H1 (cell line): ENCODE results near the gene SDF2. TPM values are rescaled to one million over a fixed set of nuclear protein-coding genes. Genes with fewer than 3 reads are reported as not detected.

Source experiments
- CTCF ChIA-PET: fragments of 300-600 bp; sonication (Branson Sonifier 250); formaldehyde crosslinking; loops from one replicate; lab custom pipeline; 2021; ENCODE audit not compliant: partially characterized antibody; lab: Charles Lee
- POLR2A ChIA-PET: fragments of 300-600 bp; sonication (Branson Sonifier 250); formaldehyde crosslinking; loops from one replicate; lab custom pipeline; 2021; ENCODE audit warnings: inconsistent platforms; ENCODE audit not compliant: partially characterized antibody; lab: Charles Lee
- DNase-seq, 2 experiments: peaks; one replicate each; pipeline versions ENCODE4 v3.0.0 to v3.0.0-alpha.2; 2010 to 2022; ENCODE audit warnings: low spot score in 2 of 2, low read depth in 1 of 2, mixed read lengths in 1 of 2
- FAIRE-seq: peaks from 2 replicates; lab custom pipeline; 2011; peaks lifted over from hg19 to GRCh38; lab: Jason Lieb, UNC
- H2AFZ ChIP-seq: 2 replicates; pipeline ENCODE4 v1.8.1; 2012; ENCODE audit warnings: low read length, inconsistent platforms
- H2AK5ac ChIP-seq: 2 replicates; pipeline ENCODE4 v1.6.1; 2013; ENCODE audit warnings: low read depth, low read length
- H2BK120ac ChIP-seq: replicated peaks from 2 replicates; pipeline ENCODE3; 2013; ENCODE audit warnings: low read depth, low read length, inconsistent platforms
- H2BK12ac ChIP-seq: 2 replicates; pipeline ENCODE4 v1.6.1; 2013; ENCODE audit warnings: low read depth, low read length
- H2BK15ac ChIP-seq: 2 replicates; pipeline ENCODE4 v1.6.1; 2013; ENCODE audit warnings: low read length
- H2BK20ac ChIP-seq: 2 replicates; pipeline ENCODE4 v1.6.1; 2013; ENCODE audit warnings: low read length
- H2BK5ac ChIP-seq: 2 replicates; pipeline ENCODE4 v1.6.1; 2013; ENCODE audit warnings: low read depth, low read length
- H3K14ac ChIP-seq: 2 replicates; pipeline ENCODE4 v1.6.1; 2013; ENCODE audit warnings: inconsistent platforms; ENCODE audit not compliant: insufficient read length
- H3K18ac ChIP-seq: 2 replicates; pipeline ENCODE4 v1.6.1; 2013; ENCODE audit warnings: low read length; ENCODE audit errors: extremely low read depth
- H3K23ac ChIP-seq: 2 replicates; pipeline ENCODE4 v1.6.1; 2013; ENCODE audit warnings: inconsistent platforms; ENCODE audit not compliant: insufficient read length
- H3K23me2 ChIP-seq: 2 replicates; pipeline ENCODE4 v1.6.1; 2013; ENCODE audit warnings: low read depth, low read length
- H3K27ac ChIP-seq: 2 replicates; pipeline ENCODE4 v1.6.1; 2011; ENCODE audit warnings: low read depth, low read length, inconsistent platforms
- H3K27me3 ChIP-seq, 4 experiments: replicated peaks in 1 of 4; 1 replicate in 1 of 4; 2 replicates in 3 of 4; pipeline versions ENCODE4 v1.6.1 to v1.8.1; 2011 to 2013; ENCODE audit warnings: low read length in 3 of 4, mild to moderate bottlenecking in 3 of 4, inconsistent platforms in 2 of 4, mixed read lengths in 2 of 4, moderate library complexity in 1 of 4; ENCODE audit not compliant: control insufficient read depth in 3 of 4, insufficient read depth in 3 of 4; ENCODE audit errors: extremely low read depth in 1 of 4
- H3K36me3 ChIP-seq, 4 experiments: 2 replicates each; pipeline versions ENCODE4 v1.6.1 to v1.8.1; 2011 to 2013; ENCODE audit warnings: mild to moderate bottlenecking in 4 of 4, low read length in 3 of 4, moderate library complexity in 2 of 4, control low read depth in 1 of 4, inconsistent platforms in 1 of 4; ENCODE audit not compliant: insufficient read depth in 4 of 4, control insufficient read depth in 2 of 4
- H3K4ac ChIP-seq: replicated peaks from 2 replicates; pipeline ENCODE3; 2013; ENCODE audit warnings: low read length, low read depth, mixed read lengths, inconsistent platforms; ENCODE audit not compliant: insufficient read length
- H3K4me1 ChIP-seq, 4 experiments: replicated peaks in 1 of 4; 1 replicate in 1 of 4; 2 replicates in 3 of 4; pipeline versions ENCODE4 v1.6.1 to v1.8.1; 2011 to 2013; ENCODE audit warnings: low read length in 3 of 4, inconsistent platforms in 2 of 4, mixed read lengths in 1 of 4; ENCODE audit not compliant: insufficient read depth in 4 of 4, control insufficient read depth in 3 of 4
- H3K4me2 ChIP-seq, 2 experiments: 2 replicates each; pipeline versions ENCODE4 v1.6.1 to v1.8.1; 2011 to 2013; ENCODE audit warnings: low read depth in 2 of 2, low read length in 2 of 2, control low read depth in 1 of 2, inconsistent platforms in 1 of 2, mild to moderate bottlenecking in 1 of 2; ENCODE audit not compliant: insufficient read depth in 1 of 2
- H3K4me3 ChIP-seq, 4 experiments: fragments of 200-600, 300-600 bp in 1 of 4; sonication (generic), shearing (Covaris generic), sonication (Bioruptor Twin) in 1 of 4; 2 replicates each; pipeline versions ENCODE4 v1.5.1 to v1.8.1; 2011 to 2016; ENCODE audit warnings: low read length in 4 of 4, low read depth in 3 of 4, control low read depth in 2 of 4, inconsistent platforms in 2 of 4, mild to moderate bottlenecking in 2 of 4, mixed read lengths in 1 of 4, moderate library complexity in 1 of 4; ENCODE audit not compliant: insufficient read depth in 2 of 4; ENCODE audit errors: extremely low read depth in 1 of 4
- H3K56ac ChIP-seq: replicated peaks from 2 replicates; pipeline ENCODE3; 2013; ENCODE audit warnings: low read depth, mild to moderate bottlenecking, mixed read lengths, low read length, inconsistent platforms; ENCODE audit not compliant: insufficient read length
- H3K79me1 ChIP-seq: 2 replicates; pipeline ENCODE4 v1.6.1; 2013; ENCODE audit warnings: low read depth, low read length, control low read depth
- H3K79me2 ChIP-seq, 2 experiments: 2 replicates each; pipeline versions ENCODE4 v1.6.1 to v1.8.1; 2012 to 2013; ENCODE audit warnings: low read length in 2 of 2, mild to moderate bottlenecking in 2 of 2, inconsistent platforms in 1 of 2; ENCODE audit not compliant: insufficient read depth in 2 of 2, control insufficient read depth in 1 of 2
- H3K9ac ChIP-seq, 4 experiments: replicated peaks in 1 of 4; 1 replicate in 1 of 4; 2 replicates in 3 of 4; pipeline versions ENCODE4 v1.6.1 to v1.8.1; 2011 to 2013; ENCODE audit warnings: low read depth in 3 of 4, low read length in 3 of 4, control low read depth in 2 of 4, mild to moderate bottlenecking in 2 of 4, moderate library complexity in 2 of 4, inconsistent platforms in 1 of 4; ENCODE audit errors: extremely low read depth in 1 of 4
- H3K9me3 ChIP-seq, 2 experiments: 2 replicates each; pipeline versions ENCODE4 v1.6.1 to v1.8.1; 2012 to 2013; ENCODE audit warnings: mild to moderate bottlenecking in 2 of 2, moderate library complexity in 2 of 2, control low read depth in 1 of 2, inconsistent platforms in 1 of 2, low read depth in 1 of 2, low read length in 1 of 2, mixed read lengths in 1 of 2; ENCODE audit not compliant: insufficient read depth in 2 of 2
- H4K20me1 ChIP-seq, 2 experiments: replicated peaks in 1 of 2; 2 replicates each; pipeline versions ENCODE3 to v1.8.1; 2011 to 2013; ENCODE audit warnings: inconsistent platforms in 2 of 2, low read length in 2 of 2, mild to moderate bottlenecking in 1 of 2; ENCODE audit not compliant: insufficient read depth in 2 of 2, control insufficient read depth in 1 of 2
- H4K5ac ChIP-seq: 2 replicates; pipeline ENCODE4 v1.6.1; 2013; ENCODE audit warnings: low read length, low read depth, mixed read lengths, inconsistent platforms; ENCODE audit not compliant: insufficient read length
- H4K8ac ChIP-seq: 2 replicates; pipeline ENCODE4 v1.8.0; 2013; ENCODE audit warnings: mild to moderate bottlenecking, moderate library complexity, low read length, inconsistent platforms; ENCODE audit not compliant: insufficient read depth; ENCODE audit errors: extremely low read depth
- H4K91ac ChIP-seq: replicated peaks from 2 replicates; pipeline ENCODE3; 2013; ENCODE audit warnings: low read length, mixed read lengths, inconsistent platforms; ENCODE audit not compliant: insufficient read length
- WGBS, 2 experiments: shearing (Covaris generic) in 1 of 2; methylation state at CpG; one replicate each; pipeline versions ENCODE4 v1.1.6 to v1.1.7; 2013 to 2015; ENCODE audit warnings: low lambda C conversion rate in 2 of 2, mixed read lengths in 2 of 2, inconsistent platforms in 1 of 2, low coverage in 1 of 2, missing lambda C conversion rate in 1 of 2; ENCODE audit not compliant: insufficient replicate concordance in 2 of 2, insufficient coverage in 1 of 2, insufficient read length in 1 of 2; ENCODE audit errors: extremely low coverage in 1 of 2, missing lambda C conversion rate in 1 of 2; 5-methylcytosine and 5-hydroxymethylcytosine counted together
- polyA plus RNA-seq, 7 experiments: library from polyadenylated mRNA; depleted of rRNA in 3 of 7; stranded (reverse) in 5 of 7; unstranded in 2 of 7; fragments of >200 nt in 5 of 7; fragments of 200-250 nt in 2 of 7; gene quantifications; 1 replicate in 5 of 7; 2 replicates in 1 of 7; 4 replicates in 1 of 7; pipeline versions ENCODE4 v1.2.1 to v1.2.3, GENCODE V29; 2011 to 2013; ENCODE audit warnings: missing spikeins in 2 of 7, mixed read lengths in 2 of 7
- total RNA-seq: library from RNA; stranded (reverse); fragmentation: NEBNext Ultra II Directional; extraction: Animal tissue kit (Norgen Biotek cat#: 25700); gene quantifications from 2 replicates; pipeline ENCODE4 v1.2.1, GENCODE V29; 2021

Gene SDF2
- total and polyA plus RNA-seq, 2 of the 8 experiments (the other 6 are each of a cell fraction or from before 2014, with no cell fraction given): 44.8 to 65.4 TPM

- Histone ChIP-seq H3K79me2 (peaks cover 0 to 23% of the 10 kb centered on the region in 2 experiments; a peak in 2 of 4 replicates), H3K4ac (no peak overlapping the region), H4K5ac (no peak overlapping the region), H3K27ac (no peak overlapping the region), H3K23me2 (no peaks in the 10 kb centered on the region; the same call in 1 of the 2 replicates), H3K56ac (no peak overlapping the region), H3K79me1 (peaks cover 7% of the 10 kb centered on the region), H4K20me1 (peaks cover 12 to 26% of the 10 kb centered on the region in 2 experiments), H4K8ac (no peak overlapping the region), H3K4me1 (no peaks in the 10 kb centered on the region), H2BK120ac (no peak overlapping the region), H3K36me3 (peaks cover 57 to 98% (median 90%) of the 10 kb centered on the region in 4 experiments), H2BK15ac (no peak overlapping the region), H3K9me3 (no peaks in the 10 kb centered on the region), H3K9ac (no peak overlapping the region), H3K4me2 (no peak overlapping the region), H3K18ac (no peak overlapping the region), H2BK12ac (no peak overlapping the region), H3K27me3 (no peaks in the 10 kb centered on the region), H2BK5ac (no peak overlapping the region), H4K91ac (no peak overlapping the region), H2AFZ (no peak overlapping the region), H2BK20ac (no peak overlapping the region), H3K14ac (no peak overlapping the region), H2AK5ac (no peak overlapping the region), H3K4me3 (no peak overlapping the region), H3K23ac (no peak overlapping the region)
- POLR2A ChIA-PET: interaction anchor here (1.2 to 14.1 kb wide), 8 partner anchors 9 to 89 kb away, joined by 3 to 163 read pairs (median 8); partner anchors contain the start of genes ALDOC, BLTP2 and RSKR
- 92% methylated on average over 1 of the region's 1 CpG; no CpG with 5 or more reads in 1 of the 2 experiments for WGBS, 2 experiments
- CTCF ChIA-PET: interaction anchor here (1.4 to 2.9 kb wide), 4 partner anchors 9 to 41 kb away, joined by 3 to 14 read pairs (median 10); partner anchors contain the start of gene BLTP2
- DNase-seq (no peak), FAIRE-seq (no peak)
Measured at GRCh38 chr17:28635506-28635905, 26.2 kb downstream of the SDF2 start.
